GM21367 (cell line): ENCODE data around the gene GOSR2.

Source experiments
- ATAC-seq: cut with Tn5 transposase; IDR thresholded peaks from one replicate; pipeline ENCODE4 v1.9.1; 2021; ENCODE audit not compliant: unreplicated experiment

Gene GOSR2

GRCh38 chr17:46958041-46958591 lies 35.2 kb downstream of the GOSR2 start:
- ATAC-seq: no peak

- ATAC-seq: no peak
Measured at GRCh38 chr17:46960152-46960551, 37.2 kb downstream of the GOSR2 start.

GRCh38 chr17:46962374-46962790 lies 39.4 kb downstream of the GOSR2 start:
- no peak for ATAC-seq

- ATAC-seq: no peak
Measured at GRCh38 chr17:46963571-46963970, 40.6 kb downstream of the GOSR2 start.

GRCh38 chr17:46964315-46965265 lies 41.6 kb downstream of the GOSR2 start:
- ATAC-seq: no peak

GRCh38 chr17:46968224-46968834 lies 45.4 kb downstream of the GOSR2 start:
- no peak for ATAC-seq

- no peak for ATAC-seq
Measured at GRCh38 chr17:46968896-46969295, 45.9 kb downstream of the GOSR2 start.

GRCh38 chr17:46971647-46972300 lies 48.8 kb downstream of the GOSR2 start:
- no peak for ATAC-seq

GRCh38 chr17:46972346-46972745 lies 49.4 kb downstream of the GOSR2 start:
- no peak for ATAC-seq

- no peak for ATAC-seq
Measured at GRCh38 chr17:46974086-46974485, 51.1 kb downstream of the GOSR2 start.

GRCh38 chr17:46975287-46975686 lies 52.3 kb downstream of the GOSR2 start:
- no peak for ATAC-seq

GRCh38 chr17:46976626-46977270 lies 53.8 kb downstream of the GOSR2 start:
- no peak for ATAC-seq

- no peak for ATAC-seq
Measured at GRCh38 chr17:46977348-46977747, 54.4 kb downstream of the GOSR2 start.

GRCh38 chr17:46977750-46978488 lies 55.0 kb downstream of the GOSR2 start:
- no peak for ATAC-seq

GRCh38 chr17:46978489-46979146 lies 55.7 kb downstream of the GOSR2 start:
- no peak for ATAC-seq

GRCh38 chr17:46979147-46979863 lies 56.3 kb downstream of the GOSR2 start, which contains the start of gene RPRML:
Gene RPRML (minus strand): TSS chr17:46979253. CDS start chr17:46979007, 246 bp downstream.
- ATAC-seq: no peak

GRCh38 chr17:46982577-46982976 lies 59.6 kb downstream of the GOSR2 start:
- ATAC-seq: no peak

GRCh38 chr17:46983782-46984181 lies 60.8 kb downstream of the GOSR2 start:
- no peak for ATAC-seq

- ATAC-seq: no peak
Measured at GRCh38 chr17:46984341-46984740, 61.4 kb downstream of the GOSR2 start.
